HG03025 (cell line): ENCODE measurements around the gene DLL1.

Experiments used
- ATAC-seq: cut with Tn5 transposase; IDR thresholded peaks from one replicate; pipeline ENCODE4 v1.9.1; 2021; ENCODE audit warnings: mild to moderate bottlenecking, moderate library complexity; ENCODE audit not compliant: unreplicated experiment, low FRiP score

DLL1 gene

DNA sequence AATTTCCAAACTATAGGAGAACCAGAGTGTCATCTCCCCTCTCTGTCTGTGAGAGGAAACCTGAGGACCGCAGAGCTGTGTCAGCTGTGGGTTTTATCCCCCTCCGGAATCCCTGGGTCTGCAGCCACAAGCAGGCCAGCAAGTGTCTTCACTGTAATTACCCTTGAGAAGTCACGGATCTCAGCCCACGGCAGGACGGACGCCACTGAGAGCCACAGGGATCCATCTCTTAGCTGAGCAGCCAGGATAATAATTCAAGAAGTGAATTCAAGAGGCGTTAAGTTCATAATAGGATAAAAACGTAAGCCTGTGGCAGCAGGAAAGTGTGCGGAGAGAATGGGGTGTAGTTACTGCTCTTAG is 37.0 kb downstream of the DLL1 start:
- ATAC-seq = no peak

GRCh38 chr6:170253226-170253909 is 37.5 kb downstream of the DLL1 start:
- no peak for ATAC-seq

DNA sequence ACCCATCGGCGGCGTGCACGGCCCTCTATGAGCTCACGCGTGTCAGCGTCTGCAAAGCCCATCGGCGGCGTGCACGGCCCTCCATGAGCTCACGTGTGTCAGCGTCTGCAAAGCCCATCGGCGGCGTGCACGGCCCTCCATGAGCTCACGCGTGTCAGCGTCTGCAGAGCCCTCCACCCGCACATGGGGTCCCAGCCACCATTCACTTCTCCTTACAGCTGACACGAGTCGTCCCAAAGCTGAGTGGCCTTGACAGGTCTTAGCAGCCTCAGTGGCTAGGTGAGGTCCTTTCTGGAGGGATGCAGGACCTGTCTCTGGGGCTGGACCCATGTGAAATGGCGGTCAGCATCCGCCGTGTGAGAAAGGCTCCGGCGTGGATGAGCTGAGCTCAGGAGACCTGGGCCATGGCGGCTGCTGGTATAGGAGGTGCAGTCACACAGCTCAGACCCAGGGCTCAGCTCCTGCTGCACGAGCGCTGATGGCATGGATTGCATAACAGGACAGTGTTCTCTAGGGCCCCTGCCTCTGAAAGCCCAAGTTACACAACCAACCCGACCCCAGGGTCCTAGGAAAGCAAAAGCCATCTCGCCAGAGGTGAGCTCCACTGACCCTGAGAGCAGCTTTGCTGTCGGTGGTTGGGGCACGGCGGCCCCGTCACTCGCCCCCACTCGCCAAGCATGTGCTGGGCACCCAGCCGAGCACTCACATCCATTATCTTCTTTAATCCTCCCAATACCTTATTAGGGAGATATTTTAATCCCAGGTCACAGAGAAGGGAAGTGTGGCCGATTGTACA is 38.9 kb downstream of the DLL1 start:
- no peak for ATAC-seq

DNA sequence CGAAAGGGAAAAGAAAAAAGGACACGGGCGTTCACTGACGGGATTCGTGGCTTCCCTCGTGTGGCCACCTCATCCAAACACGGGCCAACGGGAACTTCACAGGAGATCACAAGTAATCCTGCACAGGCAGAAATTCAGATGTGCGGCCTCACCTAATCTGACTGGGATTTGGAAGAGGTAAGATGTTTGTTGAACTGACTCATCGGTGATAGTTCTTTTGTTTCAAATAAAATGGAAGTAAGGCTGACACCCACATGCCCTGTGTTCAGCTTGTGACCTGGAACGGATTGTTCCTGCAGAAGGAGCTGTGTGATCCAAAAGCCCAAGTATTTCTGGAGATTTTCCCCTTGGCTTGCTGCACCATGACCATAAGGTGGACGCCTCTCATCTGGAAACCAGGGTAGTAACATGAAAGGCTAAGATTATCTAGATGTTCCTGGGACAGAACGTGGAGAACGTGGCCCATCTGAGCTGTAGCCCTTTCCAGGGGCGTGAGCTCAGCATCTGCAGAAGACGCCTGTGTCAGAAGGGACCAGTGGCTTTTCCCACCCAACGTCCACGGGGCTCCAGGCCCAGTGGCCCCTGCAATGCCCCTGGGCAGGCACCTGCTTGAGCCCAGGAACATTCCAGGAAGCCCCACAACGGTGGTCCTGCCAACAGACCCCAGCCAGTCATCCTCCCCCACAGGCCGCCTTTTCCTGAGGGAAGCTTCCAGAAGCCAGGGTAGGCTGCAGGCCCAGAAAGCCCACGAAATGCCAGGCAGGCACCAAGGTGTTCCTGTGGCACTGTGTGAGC is 39.7 kb downstream of the DLL1 start:
- no peak for ATAC-seq

DNA sequence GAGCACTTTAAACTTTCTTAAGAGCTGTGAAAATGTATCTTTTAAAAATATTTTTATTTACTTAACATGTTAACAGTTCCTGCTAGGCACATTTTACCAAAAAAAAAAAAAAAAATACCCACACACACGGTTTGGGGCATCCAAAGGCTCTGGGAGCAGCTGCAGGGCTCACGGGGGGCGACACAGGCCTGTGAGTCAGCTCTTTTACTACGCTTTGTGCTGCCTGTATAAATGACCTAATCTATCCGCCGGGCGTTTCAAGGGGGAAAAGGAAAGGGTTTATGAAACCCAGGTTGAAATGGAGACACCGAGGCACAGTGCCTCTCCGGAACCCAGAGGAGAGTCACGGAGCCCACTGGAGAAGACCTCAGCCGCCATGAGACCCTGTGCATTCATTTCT is 40.4 kb downstream of the DLL1 start:
- ATAC-seq = no peak

GRCh38 chr6:170249817-170250216 is 41.1 kb downstream of the DLL1 start:
- no peak for ATAC-seq

DNA sequence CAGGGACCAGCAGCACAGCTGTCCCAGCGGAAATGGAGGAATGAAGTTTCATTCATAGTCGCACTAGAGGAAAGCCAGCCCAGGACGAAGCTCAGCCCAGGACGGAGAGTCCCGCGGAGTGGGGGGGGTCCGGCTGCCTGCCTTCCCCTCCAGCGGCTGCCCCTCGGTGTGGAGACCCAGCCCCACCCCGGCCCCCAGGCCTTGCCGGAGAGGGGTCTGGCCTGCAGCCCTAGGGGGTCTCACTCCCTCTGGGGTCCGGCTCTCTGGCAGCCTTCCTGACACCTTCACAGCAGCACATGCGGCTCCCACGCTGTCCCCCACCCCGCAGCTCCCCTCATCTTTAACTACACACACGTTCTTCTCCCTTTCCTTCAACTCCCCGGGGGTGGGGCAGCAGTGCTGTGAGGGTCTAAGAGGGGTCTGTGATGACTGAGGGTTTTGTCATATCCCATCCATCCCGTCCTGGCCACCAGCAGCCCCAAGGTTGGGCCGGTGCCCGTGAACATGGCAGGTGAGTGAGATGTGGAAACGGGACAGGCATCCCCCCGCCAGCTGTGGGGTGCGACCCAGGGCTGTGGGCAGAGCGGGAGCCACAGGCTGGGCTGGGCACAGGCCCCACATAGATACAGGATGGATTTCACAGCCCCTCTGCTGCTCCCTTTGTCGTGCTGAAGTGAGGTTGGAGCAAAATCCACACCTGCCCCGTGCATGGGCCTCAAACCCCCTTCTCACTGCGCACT is 41.8 kb downstream of the DLL1 start:
- ATAC-seq = no peak

DNA sequence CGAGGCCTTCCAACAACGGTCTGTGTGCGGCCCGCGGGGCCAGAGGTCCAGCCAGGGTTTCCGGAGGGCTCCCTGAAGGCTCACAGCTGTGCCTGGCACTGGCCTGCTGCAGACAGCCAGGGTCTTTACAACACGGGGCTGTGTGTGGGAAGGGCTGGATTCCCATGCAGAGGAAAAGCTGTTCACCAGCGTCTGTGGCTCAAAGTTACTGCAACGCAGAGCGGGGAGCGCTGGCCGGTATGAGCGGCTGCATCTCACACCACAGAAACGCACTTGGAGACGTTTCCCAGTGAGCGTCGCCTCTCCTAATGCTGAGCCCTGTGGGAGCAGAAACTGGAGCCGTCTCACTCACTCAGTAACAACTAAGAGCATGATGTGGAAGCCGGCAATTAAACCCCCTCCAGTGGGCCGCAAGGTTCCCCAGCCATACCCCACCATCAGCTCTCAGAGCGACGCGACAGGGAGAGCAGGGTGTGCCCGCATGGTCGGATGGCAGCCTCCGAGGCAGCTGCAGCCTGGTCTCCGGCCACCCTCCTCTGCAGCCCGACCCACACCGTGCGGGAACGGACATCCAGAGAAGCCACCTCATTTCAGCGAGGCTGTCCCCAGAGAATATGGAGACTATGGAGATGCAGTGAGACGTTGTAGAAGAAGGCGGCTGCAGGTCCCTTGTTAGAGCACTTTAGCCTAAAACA is 42.6 kb downstream of the DLL1 start:
- ATAC-seq = no peak

DNA sequence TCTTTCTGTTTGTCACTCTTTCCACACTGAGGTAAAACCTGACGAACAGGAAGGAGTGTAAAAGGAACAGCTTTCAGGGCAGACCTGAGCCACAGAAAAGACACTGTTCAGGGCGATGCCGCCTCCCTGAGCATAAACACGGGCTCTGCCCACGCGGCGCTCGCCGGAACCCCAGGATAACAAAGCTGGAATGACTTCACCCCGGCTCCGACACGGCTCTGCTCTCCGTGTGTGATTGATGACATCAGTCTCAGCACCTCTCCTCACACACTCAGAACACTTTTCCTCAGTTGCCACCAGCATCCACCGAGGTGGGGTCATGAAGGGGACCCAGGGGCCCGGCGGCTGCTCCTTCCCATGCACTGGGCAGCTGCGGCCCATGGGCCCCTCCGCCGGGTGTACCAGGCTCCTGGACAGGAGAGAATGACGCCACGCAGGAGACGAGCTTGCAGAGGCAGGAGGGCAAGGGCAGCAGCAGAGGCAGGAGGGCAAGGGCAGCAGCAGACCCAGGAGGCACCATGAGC is 43.6 kb downstream of the DLL1 start:
- no peak for ATAC-seq

DNA sequence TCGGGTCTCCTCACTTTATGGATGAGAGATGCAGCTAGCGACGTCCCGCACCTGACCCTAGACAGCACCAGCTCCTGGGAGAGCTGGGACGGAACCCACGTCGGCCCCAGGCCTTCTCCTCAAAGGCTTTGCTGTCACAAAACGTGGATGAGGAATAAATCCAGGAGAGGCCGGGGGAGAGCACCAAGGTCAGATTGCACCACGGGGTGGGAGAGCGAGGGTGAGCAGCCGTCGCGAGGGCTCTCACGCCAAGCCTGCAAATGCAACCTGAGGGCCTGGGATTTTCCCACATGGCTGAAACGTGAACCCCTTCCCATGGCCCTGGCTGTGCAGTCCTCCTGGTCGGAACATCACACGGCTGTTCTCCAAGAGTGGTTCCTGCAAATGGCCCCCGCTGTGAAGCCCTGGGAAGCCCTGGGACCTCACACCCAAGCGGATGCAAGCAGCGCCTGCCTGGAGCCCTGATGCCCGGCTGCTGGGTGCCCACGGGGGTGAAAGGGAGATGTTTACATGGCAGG is 45.3 kb downstream of the DLL1 start:
- no peak for ATAC-seq

DNA sequence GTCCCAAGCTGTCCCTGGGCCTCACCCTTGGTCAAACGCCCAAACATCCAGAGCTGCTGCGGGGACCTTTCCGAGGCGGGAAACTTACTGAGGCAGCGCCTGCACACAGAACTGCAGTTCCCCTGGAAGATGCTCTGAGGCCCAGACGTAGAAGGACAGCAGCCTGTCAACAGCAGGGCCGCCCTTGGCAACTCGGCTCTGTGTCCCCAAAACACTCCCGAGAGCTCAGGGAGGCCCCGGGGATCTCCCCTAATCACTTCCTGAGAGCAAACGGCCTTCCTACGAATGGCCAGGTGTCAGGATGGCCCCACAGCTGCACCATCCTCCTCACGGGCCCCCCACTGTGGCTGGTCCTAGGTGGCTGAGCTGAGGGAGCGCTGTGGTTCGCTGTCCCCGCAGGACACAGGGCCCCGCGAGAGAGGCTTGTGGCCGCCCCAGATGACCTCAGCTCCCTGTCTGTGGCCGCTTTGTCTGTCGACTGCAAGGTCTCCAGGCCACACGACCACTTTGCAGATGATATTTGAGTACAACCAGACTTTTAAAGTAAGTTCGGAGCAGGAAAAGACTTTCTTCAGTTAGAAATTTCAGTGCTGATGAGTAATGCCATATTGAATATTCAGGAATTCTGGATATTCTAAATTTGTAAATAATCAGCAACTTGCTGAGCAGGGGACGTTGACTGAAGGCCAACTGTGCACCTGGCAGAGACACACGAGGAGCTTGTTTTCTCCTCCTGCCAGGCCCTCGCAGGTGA is 46.0 kb downstream of the DLL1 start:
- no peak for ATAC-seq

DNA sequence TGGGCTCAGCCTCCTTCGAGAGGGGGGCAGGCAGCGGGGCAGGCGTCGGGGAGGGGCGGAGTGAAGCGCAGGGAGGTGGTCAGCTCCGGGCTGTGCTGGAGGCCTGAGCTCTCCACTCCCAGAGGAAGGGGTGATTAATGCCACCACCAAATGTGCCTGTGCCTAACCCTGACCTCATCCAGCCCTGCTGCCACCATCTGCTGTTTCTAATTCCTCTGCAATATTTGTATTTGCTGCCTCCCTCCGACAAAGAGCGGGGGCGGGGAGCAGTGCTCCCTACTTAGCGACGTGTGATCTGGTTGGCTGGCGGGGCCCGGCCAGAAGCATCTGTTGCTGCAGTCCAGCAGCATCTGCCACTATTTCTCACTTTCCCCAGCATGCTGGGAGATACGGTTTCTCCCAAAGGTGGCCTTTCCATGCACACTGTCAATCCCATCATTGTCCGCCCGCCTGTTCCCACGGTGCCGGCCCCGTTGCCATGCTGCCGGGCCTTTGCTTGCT is 47.0 kb downstream of the DLL1 start:
- no peak for ATAC-seq

DNA sequence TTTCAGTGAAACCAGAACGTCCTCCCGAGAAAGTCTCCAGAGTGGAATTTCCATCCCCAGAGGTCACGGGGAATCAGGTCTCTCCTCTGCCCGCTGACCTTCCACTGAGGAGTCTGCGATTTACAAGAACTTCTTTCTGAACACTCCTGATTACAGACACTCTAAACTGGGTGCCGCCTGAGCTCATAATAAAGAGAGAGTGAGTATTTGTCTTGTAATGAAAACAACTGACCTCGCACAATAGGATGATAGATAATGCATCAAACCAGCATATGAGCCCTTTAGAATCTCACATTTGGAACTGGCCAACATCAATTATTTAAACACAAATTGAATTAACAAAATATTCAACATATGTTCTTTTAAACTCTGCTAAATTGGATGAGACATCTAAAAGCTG is 47.5 kb downstream of the DLL1 start:
- ATAC-seq = no peak

GRCh38 chr6:170238741-170239565 is 51.9 kb downstream of the DLL1 start:
- no peak for ATAC-seq

- no peak for ATAC-seq
These were observed 52.7 kb downstream of the DLL1 start for GRCh38 chr6:170237999-170238740.

- ATAC-seq = no peak
These were observed 54.6 kb downstream of the DLL1 start for GRCh38 chr6:170236131-170236836.
